ENCODE data around the gene NUBP2. TPM values are rescaled to one million over a fixed set of nuclear protein-coding genes. Genes with fewer than 3 reads are reported as not detected.

Gene NUBP2
- total and polyA plus RNA-seq, 12 donors = 24.1 to 74.1 (median 29.4) TPM

DNA sequence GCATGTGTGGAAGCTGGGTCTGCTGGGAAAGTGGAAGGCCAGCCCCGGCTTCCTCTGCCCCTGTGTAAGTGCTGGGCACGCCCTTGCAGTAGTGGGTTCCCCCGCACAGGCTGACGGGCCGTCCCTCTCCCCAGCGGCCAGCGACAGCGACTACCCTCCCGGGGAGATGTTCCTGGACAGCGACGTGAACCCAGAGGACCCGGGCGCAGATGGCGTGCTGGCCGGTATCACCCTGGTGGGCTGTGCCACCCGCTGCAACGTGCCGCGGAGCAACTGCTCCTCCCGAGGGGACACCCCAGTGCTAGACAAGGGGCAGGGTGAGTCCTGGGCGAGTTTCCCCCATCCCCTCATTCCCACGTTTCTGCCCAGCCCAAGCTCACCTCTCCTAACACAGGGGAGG lies 16.9 kb upstream of the NUBP2 start:
- Histone ChIP-seq H3K4me1 (peaks cover 7 to 15% (median 12%) of the 10 kb centered on the region in 9 donors), H3K36me3 (peaks cover 0 to 87% (median 54%) of the 10 kb centered on the region in 9 donors), H3K27me3 (no peaks in the 10 kb centered on the region), H3K27ac (no peak overlapping the region), H3K4me3 (no peak overlapping the region), H3K9me3 (no peaks in the 10 kb centered on the region)
- TF ChIP-seq, protein P1, sequence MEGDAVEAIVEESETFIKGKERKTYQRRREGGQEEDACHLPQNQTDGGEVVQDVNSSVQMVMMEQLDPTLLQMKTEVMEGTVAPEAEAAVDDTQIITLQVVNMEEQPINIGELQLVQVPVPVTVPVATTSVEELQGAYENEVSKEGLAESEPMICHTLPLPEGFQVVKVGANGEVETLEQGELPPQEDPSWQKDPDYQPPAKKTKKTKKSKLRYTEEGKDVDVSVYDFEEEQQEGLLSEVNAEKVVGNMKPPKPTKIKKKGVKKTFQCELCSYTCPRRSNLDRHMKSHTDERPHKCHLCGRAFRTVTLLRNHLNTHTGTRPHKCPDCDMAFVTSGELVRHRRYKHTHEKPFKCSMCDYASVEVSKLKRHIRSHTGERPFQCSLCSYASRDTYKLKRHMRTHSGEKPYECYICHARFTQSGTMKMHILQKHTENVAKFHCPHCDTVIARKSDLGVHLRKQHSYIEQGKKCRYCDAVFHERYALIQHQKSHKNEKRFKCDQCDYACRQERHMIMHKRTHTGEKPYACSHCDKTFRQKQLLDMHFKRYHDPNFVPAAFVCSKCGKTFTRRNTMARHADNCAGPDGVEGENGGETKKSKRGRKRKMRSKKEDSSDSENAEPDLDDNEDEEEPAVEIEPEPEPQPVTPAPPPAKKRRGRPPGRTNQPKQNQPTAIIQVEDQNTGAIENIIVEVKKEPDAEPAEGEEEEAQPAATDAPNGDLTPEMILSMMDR (IDR thresholded peaks at IDR 0.05) = no peak
- intact Hi-C loops (cut with DNase I) = loop anchor here in 1 of 10 donors (5.0 kb wide), 1 partner anchor 59 kb away; the partner anchor contains the start of gene MAPK8IP3
- ATAC-seq = no peak
- WGBS, 2 donors = 89 to 91% methylated on average over 22 of the region's 22 CpGs
- no peak for DNase-seq

DNA sequence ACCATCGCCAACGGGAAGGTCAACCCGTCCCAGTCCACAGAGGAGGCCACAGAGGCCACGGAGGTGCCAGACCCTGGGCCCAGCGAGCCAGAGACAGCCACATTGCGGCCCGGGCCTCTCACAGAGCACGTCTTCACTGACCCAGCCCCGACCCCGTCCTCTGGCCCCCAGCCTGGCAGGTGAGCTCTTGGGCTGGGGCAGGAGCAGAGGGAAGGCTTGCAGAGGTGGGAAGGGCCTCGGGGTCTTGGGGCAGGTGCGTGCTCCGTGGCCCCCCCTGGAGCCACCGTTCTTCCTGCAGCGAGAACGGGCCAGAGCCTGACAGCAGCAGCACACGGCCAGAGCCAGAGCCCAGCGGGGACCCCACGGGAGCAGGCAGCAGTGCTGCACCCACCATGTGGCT lies 16.5 kb upstream of the NUBP2 start:
- intact Hi-C loops (cut with DNase I) = loop anchor here in 1 of 10 donors (5.0 kb wide), 1 partner anchor 59 kb away; the partner anchor contains the start of gene MAPK8IP3
- H3K36me3 ChIP-seq = peaks cover 0 to 83% (median 50%) of the 10 kb centered on the region in 9 donors
- 93 to 95% methylated on average over 19 of the region's 19 CpGs for WGBS, 2 donors
- H3K27ac ChIP-seq = no peak overlapping the region
- H3K9me3 ChIP-seq = no peaks in the 10 kb centered on the region
- H3K4me1 ChIP-seq = peaks cover 9 to 16% (median 13%) of the 10 kb centered on the region in 9 donors
- DNase-seq (no peak), ATAC-seq (no peak)
- no peak overlapping the region for H3K4me3 ChIP-seq
- TF ChIP-seq, protein P1 (IDR thresholded peaks at IDR 0.05) = no peak
- no peaks in the 10 kb centered on the region for H3K27me3 ChIP-seq

DNA sequence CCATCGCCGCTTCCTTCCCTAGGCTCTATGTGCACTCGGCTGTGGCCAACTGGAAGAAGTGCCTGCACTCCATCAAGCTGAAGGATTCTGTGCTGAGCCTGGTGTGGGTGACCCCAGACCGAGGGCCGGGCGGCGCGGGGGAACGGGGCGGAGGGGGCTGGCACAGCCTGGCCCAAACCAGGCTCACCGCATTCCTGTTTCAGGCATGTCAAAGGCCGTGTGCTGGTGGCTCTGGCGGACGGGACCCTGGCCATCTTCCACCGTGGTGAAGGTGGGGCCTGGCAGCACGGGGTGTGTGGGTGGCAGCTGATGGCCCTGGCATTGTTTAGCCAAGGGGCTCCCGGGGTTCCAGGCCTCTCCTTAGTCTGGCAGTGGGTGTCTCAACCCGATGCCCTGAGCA lies 16.1 kb upstream of the NUBP2 start:
- WGBS, 2 donors = 89 to 92% methylated on average over 18 of the region's 18 CpGs
- intact Hi-C loops (cut with DNase I) = loop anchor here in 1 of 10 donors (5.0 kb wide), 1 partner anchor 59 kb away; the partner anchor contains the start of gene MAPK8IP3
- peaks cover 0 to 81% (median 48%) of the 10 kb centered on the region in 9 donors for H3K36me3 ChIP-seq

DNA sequence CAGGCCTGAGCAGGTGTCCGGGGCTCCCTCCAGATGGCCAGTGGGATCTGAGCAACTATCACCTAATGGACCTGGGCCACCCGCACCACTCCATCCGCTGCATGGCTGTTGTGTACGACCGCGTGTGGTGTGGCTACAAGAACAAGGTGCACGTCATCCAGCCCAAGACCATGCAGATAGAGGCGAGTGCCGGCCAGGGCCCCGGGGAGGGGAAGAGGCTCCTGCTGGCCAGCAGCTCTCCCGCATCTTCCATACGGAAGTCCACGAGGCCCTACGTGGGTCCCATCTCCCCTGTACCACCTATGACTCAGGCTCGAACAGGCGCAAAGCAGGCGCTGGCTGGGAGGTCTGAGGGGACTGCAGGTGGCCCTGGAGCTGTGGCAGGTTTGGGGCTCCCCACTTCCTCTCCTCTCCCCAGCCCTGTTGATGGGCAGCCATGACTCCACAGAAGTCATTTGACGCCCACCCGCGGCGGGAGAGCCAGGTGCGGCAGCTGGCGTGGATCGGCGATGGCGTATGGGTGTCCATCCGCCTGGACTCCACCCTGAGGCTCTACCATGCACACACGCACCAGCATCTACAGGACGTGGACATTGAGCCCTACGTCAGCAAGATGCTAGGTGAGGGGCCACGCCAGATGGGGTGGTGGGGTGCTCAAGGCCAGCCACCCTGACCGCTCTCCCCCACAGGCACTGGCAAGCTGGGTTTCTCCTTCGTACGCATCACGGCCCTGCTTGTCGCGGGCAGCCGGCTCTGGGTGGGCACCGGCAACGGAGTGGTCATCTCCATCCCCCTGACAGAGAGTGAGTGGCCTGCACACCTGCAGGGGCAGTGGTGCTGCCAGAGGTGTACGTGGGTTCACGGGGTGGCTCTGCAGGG lies 15.4 kb upstream of the NUBP2 start:
- TF ChIP-seq, protein P1 (IDR thresholded peaks at IDR 0.05) = no peak
- intact Hi-C loops (cut with DNase I) = loop anchor here in 1 of 10 donors (5.0 kb wide), 1 partner anchor 60 kb away; the partner anchor contains the start of gene MAPK8IP3
- Histone ChIP-seq H3K36me3 (peaks cover 0 to 74% (median 41%) of the 10 kb centered on the region in 9 donors), H3K27ac (no peak overlapping the region), H3K27me3 (no peaks in the 10 kb centered on the region), H3K4me3 (no peak overlapping the region), H3K4me1 (peaks cover 17 to 25% (median 22%) of the 10 kb centered on the region in 9 donors), H3K9me3 (no peaks in the 10 kb centered on the region)
- ATAC-seq (no peak), DNase-seq (no peak)
- 93 to 94% methylated on average over 42 of the region's 42 CpGs for WGBS, 2 donors

More for the DNA sequence above, 16.1 kb upstream of the NUBP2 start:
- no peak overlapping the region for H3K4me3 ChIP-seq
- peaks cover 11 to 19% (median 16%) of the 10 kb centered on the region in 9 donors for H3K4me1 ChIP-seq
- H3K27me3 ChIP-seq = no peaks in the 10 kb centered on the region
- TF ChIP-seq, protein P1 (IDR thresholded peaks at IDR 0.05) = no peak
- no peaks in the 10 kb centered on the region for H3K9me3 ChIP-seq
- no peak overlapping the region for H3K27ac ChIP-seq
- ATAC-seq = no peak
- no peak for DNase-seq
